Left ventricle myocardium inferior (tissue), 1 donor: ENCODE data around the gene DYRK4. TPM values are rescaled to one million over a fixed set of nuclear protein-coding genes. Genes with fewer than 3 reads are reported as not detected.

Source experiments
- DNase-seq: peaks from one replicate; pipeline ENCODE4 v3.0.0-alpha.2; 2020
- H3K27ac ChIP-seq: fragments of 200-600 bp; replicated peaks from 2 replicates; pipeline ENCODE4 v1.8.0; 2021
- H3K27me3 ChIP-seq: fragments of 200-600 bp; 2 replicates; pipeline ENCODE4 v1.8.0; 2021; ENCODE audit warnings: low read depth
- H3K36me3 ChIP-seq: fragments of 200-600 bp; 2 replicates; pipeline ENCODE4 v1.8.0; 2021
- H3K4me1 ChIP-seq: fragments of 200-600 bp; 2 replicates; pipeline ENCODE4 v1.8.0; 2021
- H3K4me3 ChIP-seq: fragments of 200-600 bp; 2 replicates; pipeline ENCODE4 v1.8.0; 2021; ENCODE audit warnings: mild to moderate bottlenecking, moderate library complexity
- H3K9me3 ChIP-seq: fragments of 200-600 bp; replicated peaks from 2 replicates; pipeline ENCODE4 v1.8.0; 2021
- intact Hi-C: fragments of 100-400 bp; cut with micrococcal nuclease; formaldehyde crosslinking; loops from one replicate; pipeline ENCODE4 v1.11.0; 2022
- total RNA-seq: library from RNA; stranded (reverse); fragmentation: NEBNext Ultra II Directional; extraction: Animal tissue kit (Norgen Biotek cat#: 25700); gene quantifications from one replicate; pipeline ENCODE4 v1.2.1, GENCODE V29; 2021
- TF ChIP-seq, protein P1 (sequence below): fragments of 200-600 bp; IDR thresholded peaks from 2 replicates; pipeline ENCODE4 v1.8.0; 2021; ENCODE audit warnings: antibody characterized with exemption, mild to moderate bottlenecking, borderline replicate concordance
- donor health status: DM: no; HTN: yes; CAD: no; lungs with severe emphysema.

The DYRK4 gene
- total RNA-seq, 1 donor from 2014 or later = 28.6 TPM

DNA sequence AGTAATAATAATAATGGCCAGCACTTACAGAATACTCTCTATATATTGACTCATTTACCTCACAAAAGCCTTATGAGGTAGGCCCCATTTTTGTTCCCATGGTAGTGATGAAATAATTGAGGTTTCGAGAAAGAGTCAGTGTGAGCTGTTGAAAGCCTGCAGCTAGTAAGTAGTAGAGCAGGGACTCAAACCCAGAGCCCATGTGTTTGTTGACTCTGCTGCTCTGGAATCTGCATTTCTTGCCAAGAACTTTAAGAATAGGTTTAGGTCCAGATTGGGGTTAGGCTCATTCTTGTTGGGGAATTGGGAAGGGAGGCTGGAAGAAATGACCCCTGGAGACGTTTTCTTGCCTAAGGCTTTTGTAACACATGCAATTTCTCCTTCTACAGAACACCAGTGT, 27.9 kb downstream of the DYRK4 start:
- no peak for DNase-seq
- H3K36me3 ChIP-seq = no peaks in the 10 kb centered on the region
- H3K27ac ChIP-seq = no peak overlapping the region
- H3K4me1 ChIP-seq = no peaks in the 10 kb centered on the region
- intact Hi-C loops = no loop called here
- TF ChIP-seq, protein P1, sequence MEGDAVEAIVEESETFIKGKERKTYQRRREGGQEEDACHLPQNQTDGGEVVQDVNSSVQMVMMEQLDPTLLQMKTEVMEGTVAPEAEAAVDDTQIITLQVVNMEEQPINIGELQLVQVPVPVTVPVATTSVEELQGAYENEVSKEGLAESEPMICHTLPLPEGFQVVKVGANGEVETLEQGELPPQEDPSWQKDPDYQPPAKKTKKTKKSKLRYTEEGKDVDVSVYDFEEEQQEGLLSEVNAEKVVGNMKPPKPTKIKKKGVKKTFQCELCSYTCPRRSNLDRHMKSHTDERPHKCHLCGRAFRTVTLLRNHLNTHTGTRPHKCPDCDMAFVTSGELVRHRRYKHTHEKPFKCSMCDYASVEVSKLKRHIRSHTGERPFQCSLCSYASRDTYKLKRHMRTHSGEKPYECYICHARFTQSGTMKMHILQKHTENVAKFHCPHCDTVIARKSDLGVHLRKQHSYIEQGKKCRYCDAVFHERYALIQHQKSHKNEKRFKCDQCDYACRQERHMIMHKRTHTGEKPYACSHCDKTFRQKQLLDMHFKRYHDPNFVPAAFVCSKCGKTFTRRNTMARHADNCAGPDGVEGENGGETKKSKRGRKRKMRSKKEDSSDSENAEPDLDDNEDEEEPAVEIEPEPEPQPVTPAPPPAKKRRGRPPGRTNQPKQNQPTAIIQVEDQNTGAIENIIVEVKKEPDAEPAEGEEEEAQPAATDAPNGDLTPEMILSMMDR = no peak
- H3K27me3 ChIP-seq = peaks cover 29% of the 10 kb centered on the region
- no peak overlapping the region for H3K4me3 ChIP-seq
- H3K9me3 ChIP-seq = no peaks in the 10 kb centered on the region

DNA sequence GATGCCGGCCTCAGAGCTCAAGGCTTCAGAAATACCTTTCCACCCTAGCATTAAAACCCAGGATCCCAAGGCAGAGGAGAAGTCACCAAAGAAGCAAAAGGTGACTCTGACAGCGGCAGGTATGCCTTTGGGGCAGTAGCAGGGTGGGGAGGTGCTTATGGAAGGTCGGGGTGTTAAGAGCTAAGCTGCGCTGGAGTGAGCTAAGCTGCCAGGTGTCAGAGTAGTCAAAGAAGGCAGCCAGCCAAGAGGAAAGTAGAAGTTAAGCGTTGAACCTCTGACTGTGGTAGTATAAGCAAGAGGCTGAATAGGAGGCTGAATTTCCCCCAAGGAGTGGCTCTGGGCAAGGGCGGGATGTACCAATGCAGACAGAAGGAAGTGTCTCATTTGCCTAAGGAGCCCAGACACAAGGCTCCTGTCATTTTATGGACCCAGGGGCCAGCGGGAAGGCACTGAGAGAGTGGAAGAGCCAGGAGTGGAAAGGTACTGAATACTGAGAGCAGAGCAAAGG, 29.2 kb downstream of the DYRK4 start:
- intact Hi-C loops = no loop called here
- Histone ChIP-seq H3K27me3 (peaks cover 22% of the 10 kb centered on the region), H3K4me3 (no peak overlapping the region), H3K27ac (no peak overlapping the region), H3K9me3 (no peaks in the 10 kb centered on the region), H3K4me1 (no peaks in the 10 kb centered on the region), H3K36me3 (no peaks in the 10 kb centered on the region)
- TF ChIP-seq, protein P1 = no peak
- no peak for DNase-seq

DNA sequence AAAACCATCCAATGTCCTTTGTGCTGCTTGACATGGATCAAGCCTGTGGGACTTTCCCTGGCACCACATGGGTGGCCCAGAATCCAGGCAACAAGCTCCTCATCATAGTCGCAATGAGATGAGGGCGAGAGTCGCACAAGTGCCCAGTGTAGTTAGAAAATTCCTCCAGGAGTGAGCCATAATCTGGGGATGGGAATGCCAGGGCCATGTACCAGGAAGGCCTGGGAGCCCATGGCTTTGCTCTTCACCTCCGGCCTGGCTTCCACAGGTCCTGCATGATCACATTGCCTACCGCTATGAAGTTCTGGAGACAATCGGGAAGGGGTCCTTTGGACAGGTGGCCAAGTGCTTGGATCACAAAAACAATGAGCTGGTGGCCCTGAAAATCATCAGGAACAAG, 33.9 kb downstream of the DYRK4 start:
- Histone ChIP-seq H3K27me3 (peaks cover 8% of the 10 kb centered on the region), H3K4me3 (no peak overlapping the region), H3K4me1 (no peaks in the 10 kb centered on the region), H3K36me3 (no peaks in the 10 kb centered on the region), H3K9me3 (no peaks in the 10 kb centered on the region), H3K27ac (no peak overlapping the region)
- no peak for DNase-seq
- TF ChIP-seq, protein P1 = no peak
- intact Hi-C loops = no loop called here

DNA sequence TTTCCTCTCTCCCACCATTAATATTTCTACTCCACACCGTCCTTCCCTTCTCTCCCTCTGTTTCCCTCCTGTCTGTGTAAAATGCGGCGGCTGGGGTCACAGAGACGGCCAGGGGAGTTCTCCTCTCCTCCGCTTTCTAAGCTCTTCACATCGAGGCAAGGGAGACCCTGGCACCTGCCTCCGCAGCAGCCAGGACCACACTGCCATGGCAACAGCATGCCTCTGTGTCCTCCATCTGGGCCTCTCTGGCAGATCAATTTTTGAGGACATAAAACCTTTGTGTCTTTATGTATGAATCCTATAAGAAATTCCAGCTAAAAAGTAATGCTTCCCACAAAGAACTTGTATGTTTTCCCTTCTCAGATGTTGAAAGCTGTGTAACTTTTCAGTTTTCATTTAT, 41.4 kb downstream of the DYRK4 start:
- intact Hi-C loops = no loop called here
- TF ChIP-seq, protein P1 = no peak
- Histone ChIP-seq H3K9me3 (no peaks in the 10 kb centered on the region), H3K27me3 (no peaks in the 10 kb centered on the region), H3K4me1 (peaks cover 38% of the 10 kb centered on the region), H3K36me3 (no peaks in the 10 kb centered on the region), H3K4me3 (no peak overlapping the region), H3K27ac (no peak overlapping the region)
- DNase-seq = no peak

DNA sequence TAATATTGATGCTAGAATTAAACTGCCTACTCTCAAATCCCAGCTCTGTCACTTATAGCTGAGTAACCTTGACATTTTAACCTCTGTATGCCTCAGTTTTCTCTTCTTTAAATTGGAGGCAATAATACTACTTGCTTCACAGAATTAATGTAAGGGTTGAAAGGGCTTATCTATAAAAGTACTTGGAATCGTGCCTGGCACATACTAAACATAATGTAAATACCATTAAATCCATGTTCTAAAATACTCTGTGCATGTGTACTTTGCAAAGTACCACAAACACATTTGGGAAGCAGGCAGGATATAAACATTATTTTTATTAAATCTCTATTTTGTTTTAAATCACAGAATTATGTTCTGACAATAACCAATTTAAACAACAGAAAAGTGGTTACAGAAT, 41.9 kb downstream of the DYRK4 start:
- Histone ChIP-seq H3K4me1 (peaks cover 38% of the 10 kb centered on the region), H3K9me3 (no peaks in the 10 kb centered on the region), H3K36me3 (no peaks in the 10 kb centered on the region), H3K27me3 (no peaks in the 10 kb centered on the region), H3K4me3 (no peak overlapping the region), H3K27ac (no peak overlapping the region)
- DNase-seq = no peak
- TF ChIP-seq, protein P1 = no peak
- intact Hi-C loops = no loop called here
